ENCODE measurements around the gene CIAO2B. TPM values are rescaled to one million over a fixed set of nuclear protein-coding genes. Genes with fewer than 3 reads are reported as not detected.
"Not testable (repeated sequence)": the region's sequence is repeated elsewhere in the genome, so short reads cannot be mapped to it uniquely, and the experiment has no call there.

The CIAO2B gene
- polyA plus RNA-seq, 1 experiment = 131 TPM

DNA sequence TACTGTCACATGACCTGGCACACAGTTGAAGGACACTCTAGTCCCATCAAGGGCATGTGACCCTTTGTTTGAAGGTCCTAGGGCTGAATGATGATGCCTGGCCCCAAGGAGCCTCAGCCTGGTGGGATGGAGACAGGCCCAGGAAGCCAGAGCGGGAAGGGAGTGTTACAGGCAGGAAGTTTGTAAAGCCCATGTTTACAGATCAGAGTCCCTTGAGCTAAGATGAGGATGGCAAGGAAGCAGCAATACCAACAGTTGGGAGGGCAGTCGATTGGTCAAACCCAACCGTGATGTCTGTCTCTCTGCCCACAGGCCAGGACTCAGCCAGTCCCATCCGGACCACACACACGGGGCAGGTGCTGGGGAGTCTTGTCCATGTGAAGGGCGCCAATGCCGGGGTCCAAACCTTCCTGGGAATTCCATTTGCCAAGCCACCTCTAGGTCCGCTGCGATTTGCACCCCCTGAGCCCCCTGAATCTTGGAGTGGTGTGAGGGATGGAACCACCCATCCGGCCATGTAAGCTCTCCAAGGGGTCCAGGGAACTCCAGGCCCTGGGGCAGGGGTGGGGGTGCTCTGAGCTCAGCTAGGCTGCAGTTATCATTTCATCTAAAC, 3.6 kb upstream of the CIAO2B start:
- no peak overlapping the region for H3K27ac ChIP-seq (ENCODE audit: low read depth, low read length)
- POLR2A ChIA-PET = no interaction called here
- no peaks in the 10 kb centered on the region for H3K27me3 ChIP-seq (ENCODE audit: control insufficient read depth, insufficient read depth, low read length)
- TF ChIP-seq, protein P1, sequence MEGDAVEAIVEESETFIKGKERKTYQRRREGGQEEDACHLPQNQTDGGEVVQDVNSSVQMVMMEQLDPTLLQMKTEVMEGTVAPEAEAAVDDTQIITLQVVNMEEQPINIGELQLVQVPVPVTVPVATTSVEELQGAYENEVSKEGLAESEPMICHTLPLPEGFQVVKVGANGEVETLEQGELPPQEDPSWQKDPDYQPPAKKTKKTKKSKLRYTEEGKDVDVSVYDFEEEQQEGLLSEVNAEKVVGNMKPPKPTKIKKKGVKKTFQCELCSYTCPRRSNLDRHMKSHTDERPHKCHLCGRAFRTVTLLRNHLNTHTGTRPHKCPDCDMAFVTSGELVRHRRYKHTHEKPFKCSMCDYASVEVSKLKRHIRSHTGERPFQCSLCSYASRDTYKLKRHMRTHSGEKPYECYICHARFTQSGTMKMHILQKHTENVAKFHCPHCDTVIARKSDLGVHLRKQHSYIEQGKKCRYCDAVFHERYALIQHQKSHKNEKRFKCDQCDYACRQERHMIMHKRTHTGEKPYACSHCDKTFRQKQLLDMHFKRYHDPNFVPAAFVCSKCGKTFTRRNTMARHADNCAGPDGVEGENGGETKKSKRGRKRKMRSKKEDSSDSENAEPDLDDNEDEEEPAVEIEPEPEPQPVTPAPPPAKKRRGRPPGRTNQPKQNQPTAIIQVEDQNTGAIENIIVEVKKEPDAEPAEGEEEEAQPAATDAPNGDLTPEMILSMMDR (IDR thresholded peaks at IDR 0.05; ENCODE audit: low read depth, low read length) = no peak
- DNase-seq (ENCODE audit: low read depth, low spot score) = no peak
- CTCF ChIA-PET = interaction anchor here (0.8 kb wide), 1 partner anchor 43 kb away, joined by 3 read pairs; no protein-coding TSS in a partner anchor
- H3K4me3 ChIP-seq (ENCODE audit: low read depth, low read length) = no peak overlapping the region
- no peaks in the 10 kb centered on the region; the same call in 1 of the 2 replicates for H3K9me3 ChIP-seq (ENCODE audit: control insufficient read depth, insufficient read depth, low read length)

DNA sequence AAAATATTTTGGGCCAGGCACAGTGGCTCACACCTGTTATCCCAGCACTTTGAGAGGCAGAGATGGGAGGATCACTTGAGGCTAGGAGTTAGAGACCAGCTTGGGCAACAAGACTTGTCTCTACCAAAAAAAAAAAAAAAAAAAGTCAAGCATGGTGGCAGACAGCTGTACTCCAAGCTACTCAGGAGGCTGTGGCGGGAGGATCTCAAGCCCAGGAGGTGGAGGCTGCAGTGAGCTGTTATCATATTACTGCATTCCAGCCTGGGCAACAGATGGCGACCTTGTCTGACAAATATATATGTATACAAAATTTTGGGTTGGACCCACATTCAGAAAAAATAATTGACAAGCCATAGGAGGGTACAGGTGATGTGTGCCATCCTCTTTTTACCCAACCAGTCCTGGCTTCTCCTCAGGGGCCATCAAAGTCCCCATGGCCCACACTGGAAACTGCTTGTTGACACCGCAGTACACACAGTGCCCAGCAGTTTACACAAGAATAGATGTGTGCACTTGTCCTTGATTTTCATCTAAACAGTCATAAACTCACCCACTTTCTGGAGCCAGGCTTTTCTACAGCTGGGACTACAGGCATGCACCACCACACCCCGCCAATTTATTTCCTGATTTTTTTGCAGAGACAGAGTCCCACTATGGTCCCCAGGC, 2.8 kb upstream of the CIAO2B start:
- no peak for DNase-seq (ENCODE audit: low read depth, low spot score)
- Histone ChIP-seq H3K27ac (ENCODE audit: low read depth, low read length) (no peak overlapping the region), H3K4me3 (ENCODE audit: low read depth, low read length) (no peak overlapping the region), H3K27me3 (ENCODE audit: control insufficient read depth, insufficient read depth, low read length) (no peaks in the 10 kb centered on the region), H3K9me3 (ENCODE audit: control insufficient read depth, insufficient read depth, low read length) (no peaks in the 10 kb centered on the region; the same call in 1 of the 2 replicates)
- ChIA-PET POLR2A (no interaction called here), CTCF (interaction anchor here (0.7 to 1.4 kb wide), 2 partner anchors 10 to 36 kb away, joined by 3 to 4 read pairs; no protein-coding TSS in a partner anchor)
- TF ChIP-seq, protein P1 (IDR thresholded peaks at IDR 0.05; ENCODE audit: low read depth, low read length) = no peak

DNA sequence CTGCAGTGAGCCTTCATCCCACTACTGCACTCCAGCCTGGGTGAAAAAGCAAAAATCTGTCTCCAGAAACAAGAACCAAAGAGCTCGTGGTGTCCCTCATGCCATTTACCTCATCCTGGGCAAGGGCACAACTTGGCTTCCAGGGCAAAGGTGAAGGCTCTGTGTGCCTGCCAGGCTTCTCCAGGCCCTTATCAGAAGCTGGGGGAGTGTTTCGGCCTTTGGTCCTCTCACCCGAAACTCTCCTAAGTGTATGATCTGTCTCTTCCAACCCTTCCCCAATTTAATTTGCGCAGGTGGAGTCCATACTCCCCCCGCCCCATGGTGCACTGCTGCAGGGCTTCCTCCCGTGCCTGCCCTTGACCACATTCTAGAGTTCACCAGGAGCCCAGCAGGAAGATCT, 2.3 kb upstream of the CIAO2B start:
- Histone ChIP-seq H3K27me3 (ENCODE audit: control insufficient read depth, insufficient read depth, low read length) (no peaks in the 10 kb centered on the region), H3K9me3 (ENCODE audit: control insufficient read depth, insufficient read depth, low read length) (no peaks in the 10 kb centered on the region; the same call in 1 of the 2 replicates), H3K27ac (ENCODE audit: low read depth, low read length) (no peak overlapping the region), H3K4me3 (ENCODE audit: low read depth, low read length) (peak overlapping the region; percentile 96)
- ChIA-PET POLR2A (no interaction called here), CTCF (interaction anchor here (0.7 to 1.4 kb wide), 2 partner anchors 11 to 35 kb away, joined by 3 to 4 read pairs; no protein-coding TSS in a partner anchor)
- TF ChIP-seq, protein P1 (IDR thresholded peaks at IDR 0.05; ENCODE audit: low read depth, low read length) = no peak
- no peak for DNase-seq (ENCODE audit: low read depth, low spot score)

DNA sequence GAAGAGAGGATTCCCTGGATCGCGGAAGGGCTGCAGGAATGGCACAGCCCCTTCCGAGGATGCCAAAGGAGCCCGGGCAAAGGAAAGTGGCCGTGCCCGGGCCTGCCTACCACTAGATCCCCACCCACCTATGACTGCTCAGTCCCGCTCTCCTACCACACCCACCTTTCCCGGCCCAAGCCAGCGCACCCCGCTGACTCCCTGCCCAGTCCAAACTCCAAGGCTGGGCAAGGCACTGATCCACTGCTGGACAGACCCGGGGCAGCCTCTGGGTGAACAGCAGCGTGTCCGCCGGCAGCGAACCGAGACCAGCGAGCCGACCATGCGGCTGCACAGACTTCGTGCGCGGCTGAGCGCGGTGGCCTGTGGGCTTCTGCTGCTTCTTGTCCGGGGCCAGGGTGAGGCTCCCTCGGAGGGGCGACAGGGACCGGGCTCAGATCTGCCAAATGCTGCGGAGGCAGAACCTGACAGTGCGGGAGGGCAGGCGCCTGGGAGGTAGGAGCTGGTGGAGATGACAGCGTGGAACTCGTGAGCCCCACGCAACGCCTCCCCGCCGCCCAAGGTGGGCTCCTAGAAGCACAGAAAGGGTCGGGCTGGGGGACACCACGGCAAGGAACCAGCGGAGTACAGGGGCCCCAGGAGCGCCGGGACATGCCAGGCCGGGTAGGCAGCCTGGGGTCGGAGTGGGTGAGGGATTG, 1.3 kb upstream of the CIAO2B start, which contains the start of gene CES2:
TSS of gene CES2 (plus strand) at position 203 of the 698 bp plus-strand sequence. CDS start at position 323, 120 bp downstream.
- H3K27ac ChIP-seq (ENCODE audit: low read depth, low read length) = peak within 1 kb of the TSS; percentile 70
- TF ChIP-seq, protein P1 (IDR thresholded peaks at IDR 0.05; ENCODE audit: low read depth, low read length) = no peak
- H3K27me3 ChIP-seq (ENCODE audit: control insufficient read depth, insufficient read depth, low read length) = no peaks in the 10 kb centered on the region
- ChIA-PET POLR2A (interaction anchor here (0.6 kb wide), 1 partner anchor 1540 kb away, joined by 3 read pairs; no protein-coding TSS in a partner anchor), CTCF (interaction anchor here (1.4 kb wide), 1 partner anchor 34 kb away, joined by 3 read pairs; no protein-coding TSS in a partner anchor)
- H3K9me3 ChIP-seq (ENCODE audit: control insufficient read depth, insufficient read depth, low read length) = no peaks in the 10 kb centered on the region; the same call in 1 of the 2 replicates
- H3K4me3 ChIP-seq (ENCODE audit: low read depth, low read length) = peak within 1 kb of the TSS; percentile 96
- no peak for DNase-seq (ENCODE audit: low read depth, low spot score)

DNA sequence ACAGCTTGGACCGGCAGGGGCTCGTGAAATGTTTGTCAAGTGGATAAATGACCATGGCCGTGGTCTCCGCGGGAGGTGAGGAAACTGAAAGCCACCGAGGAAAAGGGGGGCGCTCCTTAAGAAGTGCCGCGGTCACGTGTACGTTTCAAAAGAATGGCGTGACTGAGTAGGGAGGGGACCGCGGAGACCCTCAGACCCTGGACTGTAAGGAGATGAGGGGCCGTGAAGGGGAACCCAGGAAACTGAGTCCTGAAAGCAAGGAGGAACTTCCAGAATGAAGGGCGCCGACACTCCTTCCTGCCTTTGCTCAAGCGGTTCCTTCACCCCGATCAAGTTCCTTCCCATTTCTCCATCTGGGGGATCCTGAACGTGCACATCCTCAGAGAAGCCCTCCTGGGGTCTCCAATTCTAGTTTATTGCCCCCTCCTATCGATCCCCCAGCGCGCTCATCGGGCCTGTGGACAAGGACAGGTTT, 674 bp upstream of the CIAO2B start:
- CTCF ChIA-PET; DNase-seq (ENCODE audit: low read depth, low spot score); H3K27me3 ChIP-seq (ENCODE audit: control insufficient read depth, insufficient read depth, low read length); H3K9me3 ChIP-seq (ENCODE audit: control insufficient read depth, insufficient read depth, low read length): not testable (repeated sequence)
- POLR2A ChIA-PET = interaction anchor here (1.6 kb wide), 1 partner anchor 37 kb away, joined by 4 read pairs; no protein-coding TSS in a partner anchor
- H3K27ac ChIP-seq (ENCODE audit: low read depth, low read length) = peak overlapping the region; percentile 70
- peak overlapping the region; percentile 96 for H3K4me3 ChIP-seq (ENCODE audit: low read depth, low read length)
